Measurements from ENCODE around the gene TAF3.

The TAF3 gene

DNA sequence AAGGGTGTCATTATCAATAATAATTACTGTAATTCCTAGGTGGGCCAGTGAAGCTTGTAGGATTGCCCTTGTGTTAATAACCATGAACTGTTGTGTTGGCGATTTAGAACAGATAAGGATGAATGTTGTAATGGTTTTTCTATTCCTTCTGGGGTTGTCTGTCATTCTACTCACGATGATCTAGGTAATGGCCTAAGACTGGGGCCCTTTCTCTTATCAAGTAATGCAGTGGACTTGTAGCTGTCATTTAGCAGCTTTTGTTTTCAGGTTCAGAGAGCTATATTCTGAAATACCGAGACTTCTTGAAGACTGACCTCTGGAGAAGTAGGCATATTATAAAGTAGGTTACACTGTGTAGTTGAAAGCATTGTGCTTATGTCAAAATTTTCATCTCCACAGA is 110.2 kb downstream of the TAF3 start:
- DNase-seq (ENCODE audit: low spot score) = no peak
- no peak overlapping the region for H3K27ac ChIP-seq
- H3K4me3 ChIP-seq = no peak overlapping the region
- TF ChIP-seq, protein P1, sequence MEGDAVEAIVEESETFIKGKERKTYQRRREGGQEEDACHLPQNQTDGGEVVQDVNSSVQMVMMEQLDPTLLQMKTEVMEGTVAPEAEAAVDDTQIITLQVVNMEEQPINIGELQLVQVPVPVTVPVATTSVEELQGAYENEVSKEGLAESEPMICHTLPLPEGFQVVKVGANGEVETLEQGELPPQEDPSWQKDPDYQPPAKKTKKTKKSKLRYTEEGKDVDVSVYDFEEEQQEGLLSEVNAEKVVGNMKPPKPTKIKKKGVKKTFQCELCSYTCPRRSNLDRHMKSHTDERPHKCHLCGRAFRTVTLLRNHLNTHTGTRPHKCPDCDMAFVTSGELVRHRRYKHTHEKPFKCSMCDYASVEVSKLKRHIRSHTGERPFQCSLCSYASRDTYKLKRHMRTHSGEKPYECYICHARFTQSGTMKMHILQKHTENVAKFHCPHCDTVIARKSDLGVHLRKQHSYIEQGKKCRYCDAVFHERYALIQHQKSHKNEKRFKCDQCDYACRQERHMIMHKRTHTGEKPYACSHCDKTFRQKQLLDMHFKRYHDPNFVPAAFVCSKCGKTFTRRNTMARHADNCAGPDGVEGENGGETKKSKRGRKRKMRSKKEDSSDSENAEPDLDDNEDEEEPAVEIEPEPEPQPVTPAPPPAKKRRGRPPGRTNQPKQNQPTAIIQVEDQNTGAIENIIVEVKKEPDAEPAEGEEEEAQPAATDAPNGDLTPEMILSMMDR (IDR thresholded peaks at IDR 0.05) = no peak

DNA sequence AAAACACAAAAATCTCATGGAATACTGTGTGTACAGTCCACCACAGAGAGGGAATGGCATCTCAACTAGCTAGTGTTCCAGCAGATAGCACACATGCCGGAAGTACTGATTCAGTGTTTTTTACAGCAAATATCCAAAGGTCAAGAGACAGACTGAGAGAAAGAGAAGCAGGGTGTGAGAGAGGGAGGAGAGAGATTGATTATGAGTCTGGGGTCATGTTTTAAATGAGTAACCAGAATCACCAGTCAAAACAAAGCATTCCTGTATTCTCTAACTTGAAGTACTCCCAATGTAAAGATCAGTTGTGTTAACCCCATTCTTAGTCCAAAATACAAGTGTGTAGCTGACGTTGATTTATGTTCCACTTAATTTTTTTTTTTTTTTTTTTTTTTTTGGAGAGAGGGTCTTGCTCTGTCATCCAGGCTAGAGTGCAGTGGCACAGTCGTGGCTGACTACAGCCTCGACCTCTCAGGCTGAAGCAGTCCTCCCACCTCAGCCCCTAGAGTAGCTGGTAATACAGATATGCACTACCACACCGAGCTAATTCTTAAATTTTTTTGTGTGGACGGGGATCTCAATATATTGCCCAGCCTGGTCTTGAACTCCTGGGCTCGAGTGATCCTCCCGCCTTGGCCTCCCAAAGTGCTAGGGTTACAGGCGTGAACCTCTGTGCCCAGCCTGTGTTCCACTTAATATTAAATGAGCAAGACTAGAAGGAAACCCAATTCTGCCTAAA is 114.2 kb downstream of the TAF3 start:
- TF ChIP-seq, protein P1 (IDR thresholded peaks at IDR 0.05) = no peak
- Histone ChIP-seq H3K27ac (no peak overlapping the region), H3K4me3 (no peak overlapping the region)
- no peak for DNase-seq (ENCODE audit: low spot score)

DNA sequence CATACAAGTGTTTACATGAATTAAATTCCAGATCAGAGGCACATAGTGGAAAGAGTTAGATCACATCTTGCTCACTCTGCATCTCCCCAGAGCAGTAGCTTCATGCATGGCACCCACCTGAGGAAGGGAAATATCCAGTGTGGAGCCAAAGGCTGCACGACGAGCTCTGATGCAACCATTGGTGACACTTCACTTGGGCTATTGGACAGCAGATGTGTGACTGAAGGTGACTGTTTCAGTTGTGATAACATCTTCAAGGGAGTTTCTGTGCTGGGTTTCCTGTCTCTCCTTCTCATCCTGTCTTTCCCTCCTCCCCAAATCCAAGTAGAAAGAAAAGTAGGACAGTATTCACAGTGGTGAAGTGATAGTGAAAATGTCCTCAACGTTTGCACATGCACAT is 115.0 kb downstream of the TAF3 start:
- Histone ChIP-seq H3K4me3 (no peak overlapping the region), H3K27ac (no peak overlapping the region)
- DNase-seq (ENCODE audit: low spot score) = no peak
- TF ChIP-seq, protein P1 (IDR thresholded peaks at IDR 0.05) = no peak

DNA sequence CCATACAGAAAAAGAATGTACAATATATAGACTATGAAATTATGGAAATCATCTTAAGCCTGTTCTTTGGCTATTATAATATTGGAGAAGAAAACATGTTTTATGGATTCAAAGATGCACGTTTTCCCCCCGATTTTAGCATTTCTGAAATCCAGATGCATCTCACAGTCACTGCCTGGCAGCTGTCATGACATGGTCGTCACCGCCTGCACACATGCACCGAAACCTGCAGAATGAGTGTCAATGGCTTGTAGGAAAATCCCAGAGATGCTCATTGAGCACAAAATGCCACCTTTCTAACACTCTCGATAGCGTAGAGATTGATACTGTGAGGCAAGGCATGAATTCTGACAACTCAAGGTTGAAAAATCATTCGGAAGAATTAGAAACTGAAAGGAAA is 115.5 kb downstream of the TAF3 start:
- TF ChIP-seq, protein P1 (IDR thresholded peaks at IDR 0.05) = no peak
- Histone ChIP-seq H3K4me3 (no peak overlapping the region), H3K27ac (no peak overlapping the region)
- no peak for DNase-seq (ENCODE audit: low spot score)

DNA sequence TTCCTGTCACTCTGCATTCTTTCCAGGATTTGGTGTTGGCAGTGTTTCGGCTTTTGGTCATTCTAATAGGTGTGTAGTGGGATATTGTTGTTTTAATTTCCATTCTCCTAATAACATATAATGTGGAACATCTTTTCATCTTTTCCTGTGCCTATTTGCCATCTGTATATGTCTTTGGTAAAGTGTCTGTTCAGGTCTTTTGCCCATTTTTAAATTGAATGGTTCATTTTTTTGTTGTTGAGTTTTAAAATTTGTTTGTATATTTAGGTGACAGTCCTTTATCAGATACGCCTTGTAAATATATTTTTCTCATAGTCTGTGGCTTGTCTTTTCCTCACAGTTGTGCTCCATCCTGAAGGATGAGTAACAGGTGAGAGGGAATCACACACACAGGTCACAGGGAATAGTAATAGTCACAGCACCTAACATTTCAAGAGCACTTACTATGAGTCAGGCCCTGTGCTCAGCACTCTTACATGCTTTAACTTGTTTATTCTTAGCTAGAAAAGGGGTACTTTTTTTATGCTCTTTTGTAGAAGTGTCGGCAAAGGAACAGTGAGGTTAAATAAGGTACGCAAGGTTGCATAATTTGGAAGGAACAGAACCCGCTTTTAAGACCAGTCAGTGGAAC is 119.1 kb downstream of the TAF3 start:
- TF ChIP-seq, protein P1 (IDR thresholded peaks at IDR 0.05) = no peak
- no peak overlapping the region for H3K4me3 ChIP-seq
- H3K27ac ChIP-seq = no peak overlapping the region
- no peak for DNase-seq (ENCODE audit: low spot score)

DNA sequence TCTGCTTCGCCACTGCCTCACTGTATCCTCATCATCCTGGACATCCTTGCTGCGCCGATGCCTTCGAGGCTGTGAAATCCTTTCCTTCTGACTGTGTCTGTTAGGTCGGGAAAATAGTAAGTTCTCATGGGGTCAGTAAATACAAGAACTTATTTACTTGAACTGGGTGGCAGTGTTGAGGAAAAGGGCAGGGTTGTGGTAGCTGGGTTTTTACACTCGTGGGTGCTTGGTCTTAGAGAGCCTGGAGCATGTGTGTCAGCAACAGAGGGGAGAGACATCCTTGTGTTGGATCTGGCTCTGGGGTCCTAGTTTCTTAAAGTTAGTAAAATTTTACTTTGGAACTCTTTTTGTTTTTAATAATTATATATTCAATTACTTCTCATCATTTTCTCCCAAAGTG is 123.3 kb downstream of the TAF3 start:
- Histone ChIP-seq H3K4me3 (no peak overlapping the region), H3K27ac (no peak overlapping the region)
- TF ChIP-seq, protein P1 (IDR thresholded peaks at IDR 0.05) = no peak
- no peak for DNase-seq (ENCODE audit: low spot score)

DNA sequence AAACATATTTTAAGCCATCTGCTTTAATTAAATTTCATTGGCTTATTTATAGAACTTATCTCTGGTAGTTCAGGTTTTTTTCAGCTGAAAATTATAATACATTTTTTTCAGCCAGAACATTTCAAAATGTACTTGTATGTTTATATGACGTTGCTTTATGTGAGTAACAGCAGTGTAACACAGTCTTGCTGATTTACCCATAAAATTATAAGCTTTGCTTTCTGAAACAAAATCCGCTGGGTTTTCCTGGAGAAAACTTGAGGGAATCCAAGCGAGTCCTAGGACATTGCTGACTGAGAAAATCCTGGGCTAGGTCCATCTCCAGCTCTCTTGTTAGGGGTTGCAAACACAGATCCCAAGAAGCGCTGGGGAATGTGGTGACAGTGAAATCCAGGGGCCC is 124.0 kb downstream of the TAF3 start:
- no peak overlapping the region for H3K4me3 ChIP-seq
- DNase-seq (ENCODE audit: low spot score) = no peak
- H3K27ac ChIP-seq = no peak overlapping the region
- TF ChIP-seq, protein P1 (IDR thresholded peaks at IDR 0.05) = no peak

Measured in coronary artery (tissue), 2 donors.